PC-3 (cell line): ENCODE results near the gene ZFYVE9.

Experiments used
- EZH2phosphoT487 ChIP-seq: fragments of 300-600 bp; sonication (generic); IDR thresholded peaks from 2 replicates; pipeline ENCODE4 v1.6.1; 2018; ENCODE audit warnings: mild to moderate bottlenecking, antibody characterized with exemption, low read length, borderline replicate concordance
- TF ChIP-seq, protein P1 (sequence below): fragments of 300-600 bp; sonication (generic); conservative IDR thresholded peaks from 2 replicates; pipeline ENCODE4 v1.5.1; 2017; ENCODE audit warnings: antibody characterized with exemption, low read depth, mild to moderate bottlenecking, low read length

DNA sequence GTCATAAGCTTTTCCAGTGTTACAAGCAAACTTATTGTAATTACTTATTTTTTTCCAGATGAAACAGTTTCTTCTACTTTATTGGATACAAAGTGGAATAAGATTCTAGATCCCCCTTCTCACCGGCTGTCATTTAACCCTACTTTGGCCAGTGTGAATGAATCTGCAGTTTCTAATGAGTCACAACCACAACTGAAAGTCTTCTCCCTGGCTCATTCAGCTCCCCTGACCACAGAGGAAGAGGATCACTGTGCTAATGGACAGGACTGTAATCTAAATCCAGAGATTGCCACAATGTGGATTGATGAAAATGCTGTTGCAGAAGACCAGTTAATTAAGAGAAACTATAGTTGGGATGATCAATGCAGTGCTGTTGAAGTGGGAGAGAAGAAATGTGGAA lies 95.5 kb downstream of the ZFYVE9 start:
- TF ChIP-seq, protein P1, sequence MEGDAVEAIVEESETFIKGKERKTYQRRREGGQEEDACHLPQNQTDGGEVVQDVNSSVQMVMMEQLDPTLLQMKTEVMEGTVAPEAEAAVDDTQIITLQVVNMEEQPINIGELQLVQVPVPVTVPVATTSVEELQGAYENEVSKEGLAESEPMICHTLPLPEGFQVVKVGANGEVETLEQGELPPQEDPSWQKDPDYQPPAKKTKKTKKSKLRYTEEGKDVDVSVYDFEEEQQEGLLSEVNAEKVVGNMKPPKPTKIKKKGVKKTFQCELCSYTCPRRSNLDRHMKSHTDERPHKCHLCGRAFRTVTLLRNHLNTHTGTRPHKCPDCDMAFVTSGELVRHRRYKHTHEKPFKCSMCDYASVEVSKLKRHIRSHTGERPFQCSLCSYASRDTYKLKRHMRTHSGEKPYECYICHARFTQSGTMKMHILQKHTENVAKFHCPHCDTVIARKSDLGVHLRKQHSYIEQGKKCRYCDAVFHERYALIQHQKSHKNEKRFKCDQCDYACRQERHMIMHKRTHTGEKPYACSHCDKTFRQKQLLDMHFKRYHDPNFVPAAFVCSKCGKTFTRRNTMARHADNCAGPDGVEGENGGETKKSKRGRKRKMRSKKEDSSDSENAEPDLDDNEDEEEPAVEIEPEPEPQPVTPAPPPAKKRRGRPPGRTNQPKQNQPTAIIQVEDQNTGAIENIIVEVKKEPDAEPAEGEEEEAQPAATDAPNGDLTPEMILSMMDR, result no peak
- no peak for TF ChIP-seq EZH2phosphoT487
